SK-N-SH (cell line): ENCODE data around the gene FYN.

Experiments used
- CHD2 ChIP-seq: fragments of 150-350 bp; IDR thresholded peaks from 2 replicates; pipeline ENCODE4 v1.6.1; 2018; ENCODE audit warnings: low read length; ENCODE audit not compliant: partially characterized antibody
- GATA2 ChIP-seq: sonication (generic); formaldehyde crosslinking; IDR thresholded peaks from 2 replicates; pipeline ENCODE4 v1.5.0; 2020; ENCODE audit warnings: mild to moderate bottlenecking, missing genetic modification reagents
- NFIC ChIP-seq: IDR thresholded peaks from 2 replicates; pipeline ENCODE4 v1.4.0; 2012; ENCODE audit warnings: borderline replicate concordance
- POLR2AphosphoS5 ChIP-seq: IDR thresholded peaks from 2 replicates; pipeline ENCODE4 v1.6.1; 2012; ENCODE audit warnings: low read depth, low read length
- SMC3 ChIP-seq: IDR thresholded peaks from 2 replicates; pipeline ENCODE4 v1.6.1; 2012; ENCODE audit warnings: low read depth, low read length, improper control_type of control experiment
- TAF1 ChIP-seq: IDR thresholded peaks from 2 replicates; pipeline ENCODE4 v1.6.1; 2012; ENCODE audit warnings: low read depth, mild to moderate bottlenecking, low read length, moderate library complexity, borderline replicate concordance
- TF ChIP-seq, protein P1 (sequence below): fragments of 200-600 bp; sonication (generic); IDR thresholded peaks from 2 replicates; pipeline ENCODE4 v1.6.1; 2017; ENCODE audit warnings: antibody characterized with exemption, mild to moderate bottlenecking, moderate library complexity
- TF ChIP-seq, protein P2 (sequence below): IDR thresholded peaks from 2 replicates; pipeline ENCODE4 v1.6.1; 2012; ENCODE audit warnings: mild to moderate bottlenecking, low read depth, low read length, moderate library complexity
- TF ChIP-seq, protein P3 (sequence below): IDR thresholded peaks from 2 replicates; pipeline ENCODE4 v1.4.0; 2012; ENCODE audit warnings: low read depth, borderline replicate concordance

DNA sequence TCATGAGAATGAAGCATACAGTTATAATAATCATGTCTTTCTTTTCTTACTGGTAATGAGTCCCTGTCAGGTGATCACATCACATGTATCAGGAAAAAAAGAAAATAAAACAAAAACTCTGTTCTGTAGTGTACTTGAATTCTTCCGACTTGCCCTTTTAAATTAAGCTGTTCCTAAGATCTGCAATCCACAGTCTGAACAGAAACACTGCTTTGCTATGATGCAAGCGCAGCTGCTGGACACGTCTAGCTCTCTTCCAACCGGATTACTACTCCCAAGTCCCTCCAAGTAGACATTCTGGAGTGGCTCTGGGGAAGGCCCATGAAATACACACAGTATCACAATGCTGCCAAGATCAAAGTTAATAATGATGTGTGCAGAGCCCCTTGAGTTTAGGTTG lies 83.7 kb downstream of the FYN start:
- TF ChIP-seq CHD2 (no peak), POLR2AphosphoS5 (no peak), SMC3 (no peak), NFIC (no peak), TAF1 (no peak), GATA2 (CRISPR knock-in tag) (no peak)
- TF ChIP-seq, protein P1, sequence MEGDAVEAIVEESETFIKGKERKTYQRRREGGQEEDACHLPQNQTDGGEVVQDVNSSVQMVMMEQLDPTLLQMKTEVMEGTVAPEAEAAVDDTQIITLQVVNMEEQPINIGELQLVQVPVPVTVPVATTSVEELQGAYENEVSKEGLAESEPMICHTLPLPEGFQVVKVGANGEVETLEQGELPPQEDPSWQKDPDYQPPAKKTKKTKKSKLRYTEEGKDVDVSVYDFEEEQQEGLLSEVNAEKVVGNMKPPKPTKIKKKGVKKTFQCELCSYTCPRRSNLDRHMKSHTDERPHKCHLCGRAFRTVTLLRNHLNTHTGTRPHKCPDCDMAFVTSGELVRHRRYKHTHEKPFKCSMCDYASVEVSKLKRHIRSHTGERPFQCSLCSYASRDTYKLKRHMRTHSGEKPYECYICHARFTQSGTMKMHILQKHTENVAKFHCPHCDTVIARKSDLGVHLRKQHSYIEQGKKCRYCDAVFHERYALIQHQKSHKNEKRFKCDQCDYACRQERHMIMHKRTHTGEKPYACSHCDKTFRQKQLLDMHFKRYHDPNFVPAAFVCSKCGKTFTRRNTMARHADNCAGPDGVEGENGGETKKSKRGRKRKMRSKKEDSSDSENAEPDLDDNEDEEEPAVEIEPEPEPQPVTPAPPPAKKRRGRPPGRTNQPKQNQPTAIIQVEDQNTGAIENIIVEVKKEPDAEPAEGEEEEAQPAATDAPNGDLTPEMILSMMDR: no peak
- TF ChIP-seq, protein P2, sequence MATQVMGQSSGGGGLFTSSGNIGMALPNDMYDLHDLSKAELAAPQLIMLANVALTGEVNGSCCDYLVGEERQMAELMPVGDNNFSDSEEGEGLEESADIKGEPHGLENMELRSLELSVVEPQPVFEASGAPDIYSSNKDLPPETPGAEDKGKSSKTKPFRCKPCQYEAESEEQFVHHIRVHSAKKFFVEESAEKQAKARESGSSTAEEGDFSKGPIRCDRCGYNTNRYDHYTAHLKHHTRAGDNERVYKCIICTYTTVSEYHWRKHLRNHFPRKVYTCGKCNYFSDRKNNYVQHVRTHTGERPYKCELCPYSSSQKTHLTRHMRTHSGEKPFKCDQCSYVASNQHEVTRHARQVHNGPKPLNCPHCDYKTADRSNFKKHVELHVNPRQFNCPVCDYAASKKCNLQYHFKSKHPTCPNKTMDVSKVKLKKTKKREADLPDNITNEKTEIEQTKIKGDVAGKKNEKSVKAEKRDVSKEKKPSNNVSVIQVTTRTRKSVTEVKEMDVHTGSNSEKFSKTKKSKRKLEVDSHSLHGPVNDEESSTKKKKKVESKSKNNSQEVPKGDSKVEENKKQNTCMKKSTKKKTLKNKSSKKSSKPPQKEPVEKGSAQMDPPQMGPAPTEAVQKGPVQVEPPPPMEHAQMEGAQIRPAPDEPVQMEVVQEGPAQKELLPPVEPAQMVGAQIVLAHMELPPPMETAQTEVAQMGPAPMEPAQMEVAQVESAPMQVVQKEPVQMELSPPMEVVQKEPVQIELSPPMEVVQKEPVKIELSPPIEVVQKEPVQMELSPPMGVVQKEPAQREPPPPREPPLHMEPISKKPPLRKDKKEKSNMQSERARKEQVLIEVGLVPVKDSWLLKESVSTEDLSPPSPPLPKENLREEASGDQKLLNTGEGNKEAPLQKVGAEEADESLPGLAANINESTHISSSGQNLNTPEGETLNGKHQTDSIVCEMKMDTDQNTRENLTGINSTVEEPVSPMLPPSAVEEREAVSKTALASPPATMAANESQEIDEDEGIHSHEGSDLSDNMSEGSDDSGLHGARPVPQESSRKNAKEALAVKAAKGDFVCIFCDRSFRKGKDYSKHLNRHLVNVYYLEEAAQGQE: no peak
- TF ChIP-seq, protein P3, sequence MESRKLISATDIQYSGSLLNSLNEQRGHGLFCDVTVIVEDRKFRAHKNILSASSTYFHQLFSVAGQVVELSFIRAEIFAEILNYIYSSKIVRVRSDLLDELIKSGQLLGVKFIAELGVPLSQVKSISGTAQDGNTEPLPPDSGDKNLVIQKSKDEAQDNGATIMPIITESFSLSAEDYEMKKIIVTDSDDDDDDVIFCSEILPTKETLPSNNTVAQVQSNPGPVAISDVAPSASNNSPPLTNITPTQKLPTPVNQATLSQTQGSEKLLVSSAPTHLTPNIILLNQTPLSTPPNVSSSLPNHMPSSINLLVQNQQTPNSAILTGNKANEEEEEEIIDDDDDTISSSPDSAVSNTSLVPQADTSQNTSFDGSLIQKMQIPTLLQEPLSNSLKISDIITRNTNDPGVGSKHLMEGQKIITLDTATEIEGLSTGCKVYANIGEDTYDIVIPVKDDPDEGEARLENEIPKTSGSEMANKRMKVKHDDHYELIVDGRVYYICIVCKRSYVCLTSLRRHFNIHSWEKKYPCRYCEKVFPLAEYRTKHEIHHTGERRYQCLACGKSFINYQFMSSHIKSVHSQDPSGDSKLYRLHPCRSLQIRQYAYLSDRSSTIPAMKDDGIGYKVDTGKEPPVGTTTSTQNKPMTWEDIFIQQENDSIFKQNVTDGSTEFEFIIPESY: no peak
